BE2C (cell line): ENCODE results near the gene VMP1.

Experiments used
- DNase-seq: peaks from one replicate; pipeline ENCODE4 v3.0.0-alpha.2; 2020
- H3K27me3 ChIP-seq: fragments of 250-450 bp; sonication (Bioruptor Pico); 2 replicates; pipeline ENCODE4 v1.5.1; 2020; ENCODE audit warnings: mild to moderate bottlenecking
- H3K36me3 ChIP-seq: fragments of 250-450 bp; sonication (Bioruptor Pico); 2 replicates; pipeline ENCODE4 v1.5.1; 2020; ENCODE audit warnings: mild to moderate bottlenecking
- H3K4me1 ChIP-seq: fragments of 250-450 bp; sonication (Bioruptor Pico); 2 replicates; pipeline ENCODE4 v1.5.1; 2020
- H3K4me3 ChIP-seq: 2 replicates; pipeline ENCODE4 v1.5.1; 2011; ENCODE audit warnings: low read depth, low read length
- H3K9me3 ChIP-seq: fragments of 250-450 bp; sonication (Bioruptor Pico); 2 replicates; pipeline ENCODE4 v1.5.1; 2020
- CTCF ChIP-seq: IDR thresholded peaks from 2 replicates; pipeline ENCODE4 v1.5.1; 2012; ENCODE audit warnings: mild to moderate bottlenecking, low read depth, low read length

Gene VMP1

GRCh38 chr17:59811209-59811608 is 103.8 kb downstream of the VMP1 start:
- H3K36me3 ChIP-seq: peaks cover 6% of the 10 kb centered on the region
- H3K27me3 ChIP-seq: no peaks in the 10 kb centered on the region
- no peak for TF ChIP-seq CTCF
- DNase-seq: no peak
- no peak overlapping the region for H3K4me3 ChIP-seq
- no peaks in the 10 kb centered on the region for H3K9me3 ChIP-seq
- H3K4me1 ChIP-seq: no peaks in the 10 kb centered on the region

GRCh38 chr17:59812139-59812538 is 104.7 kb downstream of the VMP1 start:
- H3K9me3 ChIP-seq: no peaks in the 10 kb centered on the region
- no peaks in the 10 kb centered on the region for H3K27me3 ChIP-seq
- H3K4me1 ChIP-seq: no peaks in the 10 kb centered on the region
- no peak overlapping the region for H3K4me3 ChIP-seq
- H3K36me3 ChIP-seq: peaks cover 6% of the 10 kb centered on the region
- no peak for TF ChIP-seq CTCF
- no peak for DNase-seq

- Histone ChIP-seq H3K9me3 (no peaks in the 10 kb centered on the region), H3K4me1 (no peaks in the 10 kb centered on the region), H3K4me3 (no peak overlapping the region), H3K27me3 (no peaks in the 10 kb centered on the region), H3K36me3 (peaks cover 6% of the 10 kb centered on the region)
- no peak for TF ChIP-seq CTCF
- no peak for DNase-seq
These were observed 106.8 kb downstream of the VMP1 start for GRCh38 chr17:59814276-59814675.

GRCh38 chr17:59814685-59815084 is 107.2 kb downstream of the VMP1 start:
- no peaks in the 10 kb centered on the region for H3K4me1 ChIP-seq
- H3K4me3 ChIP-seq: no peak overlapping the region
- H3K9me3 ChIP-seq: no peaks in the 10 kb centered on the region
- no peaks in the 10 kb centered on the region for H3K27me3 ChIP-seq
- no peak for DNase-seq
- no peak for TF ChIP-seq CTCF
- peaks cover 9% of the 10 kb centered on the region for H3K36me3 ChIP-seq

- no peak for DNase-seq
- no peaks in the 10 kb centered on the region for H3K27me3 ChIP-seq
- H3K4me3 ChIP-seq: no peak overlapping the region
- peaks cover 9% of the 10 kb centered on the region for H3K36me3 ChIP-seq
- TF ChIP-seq CTCF: no peak
- H3K9me3 ChIP-seq: no peaks in the 10 kb centered on the region
- H3K4me1 ChIP-seq: no peaks in the 10 kb centered on the region
These were observed 108.5 kb downstream of the VMP1 start for GRCh38 chr17:59815965-59816364.

GRCh38 chr17:59825533-59826322 is 118.3 kb downstream of the VMP1 start:
- Histone ChIP-seq H3K27me3 (no peaks in the 10 kb centered on the region), H3K36me3 (peaks cover 7% of the 10 kb centered on the region), H3K4me1 (peaks cover 13% of the 10 kb centered on the region), H3K4me3 (no peak overlapping the region), H3K9me3 (no peaks in the 10 kb centered on the region)
- no peak for DNase-seq
- TF ChIP-seq CTCF: no peak
